ELR (cell line): ENCODE measurements around the gene HDAC4.

Experiments
- DNase-seq: peaks from one replicate; pipeline ENCODE4 v3.0.0-alpha.2; 2015; ENCODE audit warnings: low read depth

The HDAC4 gene

GRCh38 chr2:239236043-239236807 lies 164.6 kb downstream of the HDAC4 start:
- DNase-seq, result no peak

GRCh38 chr2:239235311-239235710 lies 165.5 kb downstream of the HDAC4 start:
- DNase-seq, result no peak

- no peak for DNase-seq
These were observed 166.3 kb downstream of the HDAC4 start for GRCh38 chr2:239234191-239235175.

DNA sequence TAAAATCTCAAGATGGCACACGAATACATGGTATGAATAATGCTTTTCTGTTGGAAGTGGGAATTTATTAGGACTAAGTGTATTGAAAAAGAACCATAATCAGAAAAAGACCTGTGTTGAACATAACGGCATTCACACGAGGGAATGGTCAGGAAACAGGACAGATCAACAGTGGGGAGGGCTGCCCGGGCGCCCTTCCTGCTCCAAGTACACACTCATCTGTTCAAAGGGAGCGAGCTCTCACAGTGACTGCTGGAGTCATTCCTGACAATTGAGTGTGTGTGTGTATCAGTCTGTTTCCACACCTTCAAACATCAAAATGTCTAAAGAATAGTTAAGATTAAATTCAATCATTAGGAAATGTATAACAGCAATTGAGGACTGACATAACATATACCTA lies 167.2 kb downstream of the HDAC4 start:
- DNase-seq, result no peak

GRCh38 chr2:239232195-239232578 lies 168.6 kb downstream of the HDAC4 start:
- DNase-seq, result no peak

DNA sequence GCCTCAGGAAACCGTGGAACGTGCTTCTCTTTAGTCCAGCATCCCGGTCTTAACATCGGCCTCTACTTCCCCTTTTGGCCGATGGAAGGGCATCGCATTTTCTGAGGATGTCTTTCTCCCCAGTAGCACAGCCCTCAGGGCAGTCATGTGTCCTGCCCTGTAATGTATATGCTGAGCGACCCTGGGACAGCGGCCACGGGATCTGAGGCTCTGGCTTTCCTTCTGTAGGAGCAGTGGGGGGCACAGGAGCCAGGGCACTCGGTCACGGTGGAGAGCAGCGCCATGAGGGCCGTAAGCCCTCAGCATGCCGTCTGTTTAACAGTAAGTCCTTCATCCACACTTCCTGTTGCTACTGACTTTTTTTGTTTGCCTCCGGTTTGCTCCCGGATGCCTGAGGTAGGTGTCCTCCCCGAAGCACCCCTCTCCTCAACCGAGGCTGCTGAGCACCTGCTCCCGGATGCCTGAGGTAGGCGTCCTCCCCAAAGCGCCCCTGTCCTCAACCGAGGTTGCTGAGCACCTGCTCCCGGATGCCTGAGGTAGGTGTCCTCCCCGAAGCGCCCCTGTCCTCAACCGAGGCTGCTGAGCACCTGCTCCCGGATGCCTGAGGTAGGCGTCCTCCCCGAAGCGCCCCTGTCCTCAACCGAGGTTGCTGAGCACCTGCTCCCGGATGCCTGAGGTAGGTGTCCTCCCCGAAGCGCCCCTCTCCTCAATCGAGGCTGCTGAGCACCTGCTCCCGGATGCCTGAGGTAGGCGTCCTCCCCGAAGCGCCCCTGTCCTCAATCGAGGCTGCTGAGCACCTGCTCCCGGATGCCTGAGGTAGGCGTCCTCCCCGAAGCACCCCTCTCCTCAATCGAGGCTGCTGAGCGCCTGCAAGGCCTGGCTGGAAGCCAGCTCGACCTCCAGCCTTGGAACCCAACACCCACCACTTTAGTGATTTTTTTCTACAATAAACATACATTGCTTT lies 169.3 kb downstream of the HDAC4 start:
- no peak for DNase-seq

DNA sequence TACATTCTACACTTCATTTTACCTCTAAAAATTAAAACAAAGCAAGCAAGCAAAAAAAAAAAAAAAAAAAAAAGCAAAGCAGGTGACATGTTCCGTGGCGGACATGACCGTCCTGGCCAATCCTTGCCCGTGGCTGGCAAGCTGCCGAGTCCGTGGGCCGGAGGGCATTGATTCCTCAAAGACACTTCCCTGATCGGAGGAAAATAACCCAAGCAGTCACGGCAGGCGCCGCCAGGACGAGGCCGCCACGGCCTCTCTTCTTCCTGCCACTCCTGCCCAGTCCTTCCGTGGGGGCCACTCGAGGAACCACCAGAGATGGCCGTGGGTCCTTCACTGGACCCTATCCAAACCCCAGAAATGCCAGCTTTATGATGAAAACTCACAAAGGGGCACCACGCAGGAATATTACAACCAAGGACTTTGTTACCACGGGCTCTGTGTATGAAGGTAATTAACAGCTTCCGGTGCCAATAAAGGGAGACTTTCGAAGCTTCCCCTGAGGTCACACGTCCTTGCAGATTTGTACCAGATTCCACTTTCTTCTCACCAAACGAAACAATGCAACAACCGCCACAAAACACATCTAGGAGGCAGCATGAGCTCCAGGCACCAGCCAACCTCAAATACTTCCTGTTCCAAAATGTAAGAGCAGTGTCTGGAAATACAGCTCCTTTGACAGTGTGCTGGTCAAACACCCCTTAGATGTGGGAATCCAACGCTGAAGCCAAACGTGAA lies 170.3 kb downstream of the HDAC4 start:
- no peak for DNase-seq

GRCh38 chr2:239229545-239230279 lies 171.1 kb downstream of the HDAC4 start:
- no peak for DNase-seq

DNA sequence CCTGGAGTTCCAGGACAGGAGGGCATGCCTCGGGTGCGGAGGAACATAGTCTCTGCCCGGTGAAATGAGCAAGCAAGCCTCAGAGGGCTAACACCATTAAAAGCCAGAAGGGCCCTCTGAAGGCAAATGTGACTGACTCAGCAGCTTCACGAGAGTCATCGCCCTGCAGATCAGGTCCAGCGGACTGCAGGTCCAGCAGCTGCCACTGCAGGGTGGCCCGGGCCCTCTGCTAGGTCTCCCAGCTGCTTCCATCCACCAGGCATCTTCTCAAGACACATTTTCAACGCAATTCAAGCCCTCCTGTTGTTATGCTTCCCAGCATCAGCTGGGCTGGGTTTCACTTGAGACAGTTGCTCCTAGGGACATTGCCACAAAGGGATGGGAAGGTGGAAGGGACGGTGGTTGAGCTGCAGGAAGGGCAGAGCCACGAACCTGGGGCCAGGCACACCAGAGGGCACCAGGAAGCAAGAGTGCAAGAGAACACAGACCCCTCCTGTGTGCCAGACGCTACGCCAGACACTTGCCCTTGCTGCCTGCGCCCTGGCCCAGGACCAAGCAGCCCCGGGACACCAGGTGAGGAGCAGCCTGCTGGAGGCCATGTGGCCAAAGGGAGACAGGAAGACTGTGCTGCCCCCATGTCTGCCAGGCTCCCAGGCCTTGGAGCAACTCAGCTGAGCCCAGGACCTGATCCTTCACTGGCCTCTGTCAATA lies 173.0 kb downstream of the HDAC4 start:
- DNase-seq, result peak; percentile 14

DNA sequence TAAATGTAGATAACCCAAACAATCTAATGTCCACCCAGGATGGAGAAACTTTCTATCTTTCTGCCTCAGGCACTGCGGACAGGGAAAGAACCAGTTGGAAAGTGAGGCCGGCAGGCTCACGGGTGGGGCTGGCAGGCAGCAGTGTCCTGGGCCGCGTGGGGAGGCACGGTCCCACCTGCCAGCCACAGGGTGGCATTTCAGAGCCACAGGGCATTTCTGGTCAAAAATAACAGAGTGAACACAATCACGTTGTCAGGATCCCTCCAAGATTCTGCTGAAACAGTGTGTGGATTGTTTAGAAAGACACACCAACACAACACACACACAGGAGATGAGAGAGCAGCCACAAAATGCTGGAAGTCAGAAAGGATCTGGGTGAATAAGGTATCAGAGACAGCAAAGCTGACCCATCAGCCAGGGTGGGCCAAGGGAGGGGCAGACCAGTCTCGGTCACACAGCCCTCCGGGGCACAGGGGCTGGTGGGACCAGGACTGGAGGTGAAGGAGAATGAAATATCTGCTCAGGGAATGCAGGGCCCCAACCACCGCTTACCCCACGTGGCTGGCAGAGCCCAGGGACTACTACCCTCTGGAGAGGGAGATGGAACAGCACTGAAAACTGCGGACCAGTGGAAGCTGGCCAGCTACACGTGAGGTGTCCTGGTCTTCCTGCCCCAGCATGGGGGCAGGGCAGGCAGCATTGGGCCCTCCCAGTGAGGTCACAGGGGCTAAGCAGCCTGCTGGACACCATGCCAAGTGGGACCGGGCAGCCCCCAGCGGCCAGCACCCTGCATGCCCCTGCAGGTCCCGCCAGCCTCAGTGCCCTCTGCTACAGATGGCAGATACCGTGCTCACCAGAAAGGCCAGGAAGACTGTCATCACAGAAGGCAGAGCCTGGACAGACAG lies 173.9 kb downstream of the HDAC4 start:
- DNase-seq, result no peak

- peak; percentile 42 for DNase-seq
These were observed 174.8 kb downstream of the HDAC4 start for GRCh38 chr2:239225871-239226561.

DNA sequence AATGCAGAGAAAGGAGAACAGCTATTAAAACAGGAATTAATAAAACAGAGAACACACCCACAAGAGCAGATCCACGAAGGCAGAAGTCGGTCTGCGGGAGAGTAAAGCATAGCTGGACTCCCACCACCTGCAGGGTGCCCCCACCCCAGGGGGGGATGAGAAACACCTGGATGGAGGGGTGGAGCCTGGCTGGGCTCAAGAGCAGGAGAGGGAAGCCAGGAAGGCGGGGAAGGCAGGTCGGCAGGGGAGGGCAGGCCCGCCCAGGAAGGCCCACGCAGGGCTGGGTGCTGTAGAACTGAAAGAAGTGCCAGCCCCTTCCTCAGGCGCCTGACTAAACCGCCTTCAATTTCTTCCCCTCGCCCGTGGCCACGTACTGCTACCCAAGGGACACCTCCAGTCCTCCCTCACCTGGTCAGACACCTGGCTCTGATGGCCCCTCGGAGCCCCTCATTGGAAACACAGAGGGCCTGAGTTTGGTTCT lies 175.4 kb downstream of the HDAC4 start:
- no peak for DNase-seq

DNA sequence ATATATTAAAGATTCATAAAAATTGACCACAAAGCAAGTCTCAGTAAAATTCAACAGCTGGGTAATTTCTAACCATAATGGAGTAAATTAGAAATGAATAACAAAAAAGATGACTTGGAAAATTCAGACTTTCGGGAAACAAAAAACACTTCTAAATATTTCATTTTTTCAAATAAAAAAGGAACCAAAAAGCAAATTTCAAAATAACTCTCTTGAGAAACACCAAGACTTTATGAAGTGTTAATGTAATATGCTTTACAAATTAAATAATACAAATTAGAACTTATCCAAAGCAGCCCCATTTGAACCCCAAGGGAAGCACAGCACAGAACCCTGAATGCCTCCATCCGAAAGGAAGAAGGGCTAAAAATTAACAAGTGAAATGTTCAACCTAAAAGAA lies 175.9 kb downstream of the HDAC4 start:
- DNase-seq, result no peak

GRCh38 chr2:239224199-239224570 lies 176.6 kb downstream of the HDAC4 start:
- no peak for DNase-seq

DNA sequence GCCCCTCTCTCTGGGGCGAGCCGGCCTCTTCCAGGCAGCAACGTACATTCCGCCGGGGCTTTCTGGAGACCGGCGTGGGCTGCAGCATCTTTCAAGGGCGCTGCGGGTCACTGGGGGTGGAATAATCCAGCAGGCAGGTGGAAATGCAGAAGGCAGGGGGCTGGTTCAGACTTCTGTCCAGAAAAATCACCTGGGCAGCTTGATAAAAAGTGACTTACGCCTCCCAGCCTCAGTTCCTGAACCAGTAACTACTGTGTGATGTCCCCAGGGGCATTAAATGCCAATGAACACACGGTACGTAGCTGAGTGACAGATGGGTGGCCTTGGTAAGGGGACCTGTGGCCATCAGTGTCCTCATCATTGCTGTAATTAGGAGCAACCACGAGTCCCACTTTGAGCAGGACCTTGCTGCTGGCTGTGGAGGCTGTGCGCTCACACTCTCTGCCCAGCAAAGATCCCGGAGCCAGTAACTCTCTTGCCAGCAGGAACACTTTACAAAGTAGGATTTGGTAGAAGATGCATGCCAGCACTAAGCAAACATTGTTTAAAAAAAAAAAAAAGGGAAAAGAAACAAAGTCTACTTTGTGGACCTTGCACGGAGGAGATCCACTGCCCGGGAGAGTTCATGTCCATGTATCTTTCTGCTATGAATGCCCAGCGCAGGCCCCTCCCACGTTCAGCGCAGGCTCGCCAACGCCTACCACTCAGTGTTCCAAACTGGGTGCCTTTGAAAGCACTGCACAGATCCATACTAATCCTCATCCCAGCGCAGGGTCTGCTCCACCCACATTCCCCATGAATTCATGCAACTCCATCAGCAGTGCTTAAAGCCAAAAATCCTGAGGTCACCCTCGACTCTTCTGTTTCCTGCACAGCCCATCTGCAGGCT lies 177.3 kb downstream of the HDAC4 start:
- no peak for DNase-seq

DNA sequence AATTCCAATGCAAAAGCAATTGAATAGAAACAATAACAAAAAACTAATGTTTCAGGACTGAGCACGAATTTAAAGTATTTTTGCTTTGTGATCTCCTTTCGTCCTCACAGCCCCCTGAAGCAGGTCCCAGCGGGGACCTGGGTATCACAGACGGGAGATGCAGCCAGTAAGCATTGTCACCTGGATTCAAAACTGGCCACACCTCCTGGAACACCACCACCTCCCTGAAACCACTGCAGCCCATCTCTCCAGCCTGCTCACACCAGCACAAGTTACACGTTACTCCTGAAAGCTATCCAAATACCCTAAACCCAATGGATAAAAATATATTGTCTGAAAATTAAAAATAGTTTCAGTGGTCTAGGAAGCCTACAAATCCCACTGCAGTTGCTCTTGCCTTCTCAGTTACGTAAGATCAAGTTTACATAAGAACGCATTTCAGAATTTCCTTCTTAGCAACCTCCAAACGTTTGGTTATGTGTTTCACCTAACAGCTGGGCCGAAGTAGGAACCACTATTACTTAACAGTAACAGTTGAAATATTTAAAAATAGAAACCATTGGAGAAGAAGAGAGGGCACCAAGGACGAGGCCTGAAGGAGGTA lies 178.0 kb downstream of the HDAC4 start:
- no peak for DNase-seq

- DNase-seq, result no peak
These were observed 178.5 kb downstream of the HDAC4 start for GRCh38 chr2:239222312-239222660.
